ENCODE results near the gene ATXN1. TPM values are rescaled to one million over a fixed set of nuclear protein-coding genes. Genes with fewer than 3 reads are reported as not detected.

ATXN1 gene
- total RNA-seq, 1 donor from 2014 or later, result 3.9 TPM

DNA sequence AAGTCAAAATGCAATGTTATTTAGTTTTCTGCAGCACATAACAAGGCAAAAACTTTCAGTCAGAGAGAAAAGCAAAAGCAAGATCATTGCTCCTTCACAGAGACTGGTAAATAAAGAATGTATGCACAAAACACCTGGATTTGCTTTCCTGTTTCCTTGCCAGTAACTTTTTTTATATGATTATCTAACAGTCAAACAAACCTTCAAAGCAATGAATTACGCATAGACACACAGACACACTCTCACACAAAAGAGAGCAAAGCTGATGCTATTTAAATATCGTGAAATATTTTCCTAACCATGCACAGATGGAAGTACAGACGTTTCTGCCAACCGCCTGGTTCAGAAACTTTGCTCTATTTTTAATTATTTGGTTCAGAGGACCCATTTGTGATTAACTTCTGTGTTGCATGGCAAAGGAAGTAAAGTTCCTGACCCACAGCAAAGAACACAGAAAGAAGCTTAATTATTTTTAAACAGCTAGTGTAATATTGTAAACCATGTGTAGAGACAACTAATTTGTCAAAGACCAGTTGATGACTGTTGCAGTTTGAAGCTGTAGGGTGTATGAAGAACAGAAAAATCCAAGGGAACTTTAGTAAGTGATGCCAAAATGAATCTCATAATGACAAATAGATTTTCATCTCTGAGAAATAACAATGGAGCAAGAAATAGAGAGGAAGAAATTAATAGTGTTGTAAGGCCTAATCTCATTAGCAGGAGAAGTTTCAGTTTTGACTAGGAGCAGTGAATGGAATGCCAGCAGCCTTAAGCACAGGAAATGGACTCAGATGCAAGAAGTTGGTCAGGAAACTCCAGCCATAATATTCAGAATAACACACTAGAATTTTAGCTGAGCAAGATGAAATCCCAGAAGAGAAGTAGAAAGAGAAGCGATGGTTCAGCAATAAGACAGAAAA lies 24.1 kb downstream of the ATXN1 start:
- H3K36me3 Mint-ChIP-seq (ENCODE audit: low read depth), result no peaks in the 10 kb centered on the region
- H3K4me3 Mint-ChIP-seq, result no peak overlapping the region
- no peaks in the 10 kb centered on the region for H3K9me3 Mint-ChIP-seq
- no peak overlapping the region for H3K27ac Mint-ChIP-seq (ENCODE audit: unreplicated experiment)
- TF ChIP-seq, protein P1, sequence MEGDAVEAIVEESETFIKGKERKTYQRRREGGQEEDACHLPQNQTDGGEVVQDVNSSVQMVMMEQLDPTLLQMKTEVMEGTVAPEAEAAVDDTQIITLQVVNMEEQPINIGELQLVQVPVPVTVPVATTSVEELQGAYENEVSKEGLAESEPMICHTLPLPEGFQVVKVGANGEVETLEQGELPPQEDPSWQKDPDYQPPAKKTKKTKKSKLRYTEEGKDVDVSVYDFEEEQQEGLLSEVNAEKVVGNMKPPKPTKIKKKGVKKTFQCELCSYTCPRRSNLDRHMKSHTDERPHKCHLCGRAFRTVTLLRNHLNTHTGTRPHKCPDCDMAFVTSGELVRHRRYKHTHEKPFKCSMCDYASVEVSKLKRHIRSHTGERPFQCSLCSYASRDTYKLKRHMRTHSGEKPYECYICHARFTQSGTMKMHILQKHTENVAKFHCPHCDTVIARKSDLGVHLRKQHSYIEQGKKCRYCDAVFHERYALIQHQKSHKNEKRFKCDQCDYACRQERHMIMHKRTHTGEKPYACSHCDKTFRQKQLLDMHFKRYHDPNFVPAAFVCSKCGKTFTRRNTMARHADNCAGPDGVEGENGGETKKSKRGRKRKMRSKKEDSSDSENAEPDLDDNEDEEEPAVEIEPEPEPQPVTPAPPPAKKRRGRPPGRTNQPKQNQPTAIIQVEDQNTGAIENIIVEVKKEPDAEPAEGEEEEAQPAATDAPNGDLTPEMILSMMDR (conservative IDR thresholded peaks at IDR 0.05), result no peak
- no peaks in the 10 kb centered on the region for H3K27me3 Mint-ChIP-seq (ENCODE audit: low read depth)
- H3K4me1 Mint-ChIP-seq, result no peaks in the 10 kb centered on the region
- DNase-seq (ENCODE audit: low read depth, low spot score), result no peak

GRCh38 chr6:16735014-16735413 lies 26.2 kb downstream of the ATXN1 start:
- H3K4me3 Mint-ChIP-seq, result no peak overlapping the region

GRCh38 chr6:16733085-16733484 lies 28.2 kb downstream of the ATXN1 start:
- TF ChIP-seq, protein P1 (conservative IDR thresholded peaks at IDR 0.05), result no peak
- no peak overlapping the region for H3K27ac Mint-ChIP-seq (ENCODE audit: unreplicated experiment)
- no peak for DNase-seq (ENCODE audit: low read depth, low spot score)
- H3K36me3 Mint-ChIP-seq (ENCODE audit: low read depth), result no peaks in the 10 kb centered on the region
- H3K27me3 Mint-ChIP-seq (ENCODE audit: low read depth), result no peaks in the 10 kb centered on the region
- peaks cover 7% of the 10 kb centered on the region for H3K4me1 Mint-ChIP-seq
- H3K4me3 Mint-ChIP-seq, result no peak overlapping the region
- no peaks in the 10 kb centered on the region for H3K9me3 Mint-ChIP-seq

More at GRCh38 chr6:16735014-16735413, 26.2 kb downstream of the ATXN1 start:
- TF ChIP-seq, protein P1 (conservative IDR thresholded peaks at IDR 0.05), result no peak
- Mint-ChIP-seq H3K27me3 (ENCODE audit: low read depth) (no peaks in the 10 kb centered on the region), H3K27ac (ENCODE audit: unreplicated experiment) (no peak overlapping the region), H3K9me3 (no peaks in the 10 kb centered on the region), H3K4me1 (peaks cover 7% of the 10 kb centered on the region), H3K36me3 (ENCODE audit: low read depth) (no peaks in the 10 kb centered on the region)
- DNase-seq (ENCODE audit: low read depth, low spot score), result no peak

- Mint-ChIP-seq H3K4me3 (no peak overlapping the region), H3K36me3 (ENCODE audit: low read depth) (no peaks in the 10 kb centered on the region), H3K27ac (ENCODE audit: unreplicated experiment) (no peak overlapping the region), H3K9me3 (no peaks in the 10 kb centered on the region), H3K27me3 (ENCODE audit: low read depth) (no peaks in the 10 kb centered on the region), H3K4me1 (peaks cover 7% of the 10 kb centered on the region)
- TF ChIP-seq, protein P1 (conservative IDR thresholded peaks at IDR 0.05), result no peak
- DNase-seq (ENCODE audit: low read depth, low spot score), result no peak
Measured at GRCh38 chr6:16731478-16732051, 29.7 kb downstream of the ATXN1 start.

DNA sequence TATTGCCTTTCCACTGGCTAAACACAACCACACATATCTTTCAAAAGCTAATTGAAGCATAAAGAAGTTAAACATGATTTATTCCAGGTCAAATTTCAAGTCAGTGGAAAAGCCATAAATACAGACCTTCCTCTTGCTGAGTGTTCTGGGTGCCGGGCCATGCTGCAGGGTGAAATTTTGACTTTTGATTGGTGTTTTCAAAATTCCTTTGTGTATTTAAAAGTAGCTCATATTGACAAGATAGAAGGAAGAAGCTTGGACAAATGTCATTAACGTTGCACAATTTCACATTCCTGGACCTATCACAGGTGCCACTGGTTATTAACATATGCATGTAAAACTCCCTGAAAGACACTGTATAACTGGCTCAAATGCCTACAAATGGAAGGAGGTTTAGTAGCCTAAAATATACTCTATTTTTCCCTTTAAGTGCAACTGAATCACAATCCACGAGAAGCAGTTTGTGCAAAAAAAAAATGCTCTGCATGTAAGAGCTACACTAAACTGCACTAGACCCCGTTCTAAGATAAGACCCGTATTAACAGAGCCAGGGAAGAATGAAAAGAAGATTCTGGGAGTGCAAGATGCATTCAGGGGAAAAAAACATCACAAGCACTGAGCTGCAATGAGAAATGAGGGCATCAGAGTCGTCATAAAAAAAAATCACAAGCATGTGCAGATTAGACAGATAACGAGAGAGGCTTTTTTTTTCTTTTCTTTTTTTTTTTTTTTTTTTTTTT lies 30.4 kb downstream of the ATXN1 start:
- TF ChIP-seq, protein P1 (conservative IDR thresholded peaks at IDR 0.05), result no peak
- Mint-ChIP-seq H3K4me3 (no peak overlapping the region), H3K36me3 (ENCODE audit: low read depth) (no peaks in the 10 kb centered on the region), H3K27me3 (ENCODE audit: low read depth) (no peaks in the 10 kb centered on the region), H3K4me1 (peaks cover 7% of the 10 kb centered on the region), H3K27ac (ENCODE audit: unreplicated experiment) (no peak overlapping the region), H3K9me3 (no peaks in the 10 kb centered on the region)
- DNase-seq (ENCODE audit: low read depth, low spot score), result no peak
